ENCODE results near the gene GPC5. TPM values are rescaled to one million over a fixed set of nuclear protein-coding genes. Genes with fewer than 3 reads are reported as not detected.

GPC5 gene
- polyA plus RNA-seq, 4 donors, result 0.18 to 0.86 TPM; not detected in 2

DNA sequence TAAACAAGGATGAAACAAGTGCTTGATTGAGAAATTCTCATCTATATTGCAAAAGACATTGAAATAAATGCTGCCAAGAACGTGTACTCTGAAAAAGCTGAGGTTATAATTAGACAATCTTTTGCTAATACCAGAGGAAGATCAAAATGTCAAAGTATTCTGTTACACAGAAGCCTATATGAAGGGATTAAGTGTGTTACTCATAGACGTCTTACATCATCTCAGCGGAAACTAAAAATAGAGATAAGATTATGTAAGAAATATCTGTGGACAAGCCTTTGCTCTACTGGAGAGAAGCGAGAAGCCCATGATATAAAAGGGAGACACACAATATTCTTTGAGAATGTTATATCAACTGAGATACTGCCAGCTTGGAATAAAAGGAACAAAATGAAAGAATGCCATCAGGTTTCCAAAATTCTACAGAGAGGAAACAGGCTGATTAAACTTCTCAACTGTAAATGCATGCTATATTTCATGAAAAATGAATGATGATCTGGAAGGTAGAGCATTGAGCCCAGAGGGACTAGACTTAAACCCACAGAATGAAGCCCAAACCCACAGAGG lies 699.0 kb downstream of the GPC5 start:
- Histone ChIP-seq H3K4me3 (ENCODE audit: low read depth in 1 of 3, low read length in 3 of 3) (no peak overlapping the region), H3K27ac (ENCODE audit: low read depth in 1 of 3, low read length in 2 of 3) (no peak overlapping the region), H3K36me3 (ENCODE audit: control insufficient read depth in 3 of 3, insufficient read depth in 2 of 3, low read depth in 1 of 3, low read length in 3 of 3) (no peaks in the 10 kb centered on the region), H3K9me3 (ENCODE audit: control insufficient read depth in 2 of 2, insufficient read depth in 1 of 2, low read depth in 1 of 2, low read length in 1 of 2) (no peaks in the 10 kb centered on the region), H3K4me1 (ENCODE audit: control insufficient read depth in 3 of 3, insufficient read depth in 2 of 3, low read depth in 1 of 3, low read length in 2 of 3) (no peaks in the 10 kb centered on the region), H3K27me3 (ENCODE audit: control insufficient read depth in 3 of 3, insufficient read depth in 3 of 3, low read length in 3 of 3) (no peaks in the 10 kb centered on the region)
- DNase-seq (no peak), FAIRE-seq (no peak)
- WGBS, 3 donors, result 51 to 69% (median 55%) methylated on average over 4 of the region's 4 CpGs

GRCh38 chr13:92101801-92102200 lies 703.4 kb downstream of the GPC5 start:
- Histone ChIP-seq H3K27me3 (ENCODE audit: control insufficient read depth in 3 of 3, insufficient read depth in 3 of 3, low read length in 3 of 3) (no peaks in the 10 kb centered on the region), H3K36me3 (ENCODE audit: control insufficient read depth in 3 of 3, insufficient read depth in 2 of 3, low read depth in 1 of 3, low read length in 3 of 3) (no peaks in the 10 kb centered on the region), H3K4me3 (ENCODE audit: low read depth in 1 of 3, low read length in 3 of 3) (no peak overlapping the region), H3K27ac (ENCODE audit: low read depth in 1 of 3, low read length in 2 of 3) (no peak overlapping the region), H3K9me3 (ENCODE audit: control insufficient read depth in 2 of 2, insufficient read depth in 1 of 2, low read depth in 1 of 2, low read length in 1 of 2) (no peaks in the 10 kb centered on the region), H3K4me1 (ENCODE audit: control insufficient read depth in 3 of 3, insufficient read depth in 2 of 3, low read depth in 1 of 3, low read length in 2 of 3) (peaks cover 0 to 7% (median 0%) of the 10 kb centered on the region in 3 donors)
- FAIRE-seq (no peak), DNase-seq (no peak)

DNA sequence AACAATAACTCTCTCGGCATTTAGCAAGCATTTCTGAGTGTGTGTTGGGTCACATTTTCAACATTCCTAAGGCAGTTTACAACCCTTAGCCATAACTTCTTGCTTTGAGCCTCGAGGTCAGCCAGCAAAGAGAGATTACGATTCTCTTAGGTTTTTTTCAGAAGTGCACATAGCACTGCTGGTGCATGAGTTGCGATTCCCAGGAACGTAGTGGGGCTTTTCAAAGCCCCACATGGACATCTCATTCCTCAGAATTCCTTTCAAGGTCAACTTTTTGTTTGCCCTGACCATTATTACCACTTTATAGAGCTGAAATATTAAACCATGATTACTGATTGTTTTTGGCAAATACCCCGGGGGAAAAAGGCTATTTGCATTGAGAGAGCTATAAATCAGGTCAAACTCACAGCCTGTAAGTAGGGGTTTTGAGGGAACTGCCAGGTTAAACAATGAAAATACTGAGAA lies 705.3 kb downstream of the GPC5 start:
- no peak overlapping the region for H3K4me3 ChIP-seq (ENCODE audit: low read depth in 1 of 3, low read length in 3 of 3)
- DNase-seq, result peak in 1 of 2 donors; percentile 14
- FAIRE-seq, result no peak
- no peaks in the 10 kb centered on the region for H3K9me3 ChIP-seq (ENCODE audit: control insufficient read depth in 2 of 2, insufficient read depth in 1 of 2, low read depth in 1 of 2, low read length in 1 of 2)
- no peaks in the 10 kb centered on the region for H3K36me3 ChIP-seq (ENCODE audit: control insufficient read depth in 3 of 3, insufficient read depth in 2 of 3, low read depth in 1 of 3, low read length in 3 of 3)
- 15 to 22% (median 17%) methylated on average over 6 of the region's 6 CpGs for WGBS, 3 donors
- no peaks in the 10 kb centered on the region for H3K27me3 ChIP-seq (ENCODE audit: control insufficient read depth in 3 of 3, insufficient read depth in 3 of 3, low read length in 3 of 3)
- peaks cover 0 to 7% (median 0%) of the 10 kb centered on the region in 3 donors for H3K4me1 ChIP-seq (ENCODE audit: control insufficient read depth in 3 of 3, insufficient read depth in 2 of 3, low read depth in 1 of 3, low read length in 2 of 3)
- H3K27ac ChIP-seq (ENCODE audit: low read depth in 1 of 3, low read length in 2 of 3), result no peak overlapping the region

- 74 to 79% (median 79%) methylated on average over 9 of the region's 9 CpGs for WGBS, 3 donors
- FAIRE-seq (no peak), DNase-seq (peak in 1 of 2 donors; percentile 51)
Observed at GRCh38 chr13:92122186-92122853, 723.9 kb downstream of the GPC5 start.

GRCh38 chr13:92126399-92126798 lies 728.0 kb downstream of the GPC5 start:
- FAIRE-seq, result no peak
- H3K27ac ChIP-seq (ENCODE audit: low read depth in 1 of 3, low read length in 2 of 3), result no peak overlapping the region
- H3K9me3 ChIP-seq (ENCODE audit: control insufficient read depth in 2 of 2, insufficient read depth in 1 of 2, low read depth in 1 of 2, low read length in 1 of 2), result no peaks in the 10 kb centered on the region
- H3K4me3 ChIP-seq (ENCODE audit: low read depth in 1 of 3, low read length in 3 of 3), result no peak overlapping the region
- H3K36me3 ChIP-seq (ENCODE audit: control insufficient read depth in 3 of 3, insufficient read depth in 2 of 3, low read depth in 1 of 3, low read length in 3 of 3), result no peaks in the 10 kb centered on the region
- WGBS, 3 donors, result 75 to 86% (median 77%) methylated on average over 2 of the region's 2 CpGs
- no peak for DNase-seq
- H3K4me1 ChIP-seq (ENCODE audit: control insufficient read depth in 3 of 3, insufficient read depth in 2 of 3, low read depth in 1 of 3, low read length in 2 of 3), result no peaks in the 10 kb centered on the region
- no peaks in the 10 kb centered on the region for H3K27me3 ChIP-seq (ENCODE audit: control insufficient read depth in 3 of 3, insufficient read depth in 3 of 3, low read length in 3 of 3)

More at GRCh38 chr13:92122186-92122853, 723.9 kb downstream of the GPC5 start:
- no peaks in the 10 kb centered on the region for H3K9me3 ChIP-seq (ENCODE audit: control insufficient read depth in 2 of 2, insufficient read depth in 1 of 2, low read depth in 1 of 2, low read length in 1 of 2)
- no peak overlapping the region for H3K27ac ChIP-seq (ENCODE audit: low read depth in 1 of 3, low read length in 2 of 3)
- H3K4me3 ChIP-seq (ENCODE audit: low read depth in 1 of 3, low read length in 3 of 3), result no peak overlapping the region
- no peaks in the 10 kb centered on the region for H3K4me1 ChIP-seq (ENCODE audit: control insufficient read depth in 3 of 3, insufficient read depth in 2 of 3, low read depth in 1 of 3, low read length in 2 of 3)
- no peaks in the 10 kb centered on the region for H3K27me3 ChIP-seq (ENCODE audit: control insufficient read depth in 3 of 3, insufficient read depth in 3 of 3, low read length in 3 of 3)
- no peaks in the 10 kb centered on the region for H3K36me3 ChIP-seq (ENCODE audit: control insufficient read depth in 3 of 3, insufficient read depth in 2 of 3, low read depth in 1 of 3, low read length in 3 of 3)

DNA sequence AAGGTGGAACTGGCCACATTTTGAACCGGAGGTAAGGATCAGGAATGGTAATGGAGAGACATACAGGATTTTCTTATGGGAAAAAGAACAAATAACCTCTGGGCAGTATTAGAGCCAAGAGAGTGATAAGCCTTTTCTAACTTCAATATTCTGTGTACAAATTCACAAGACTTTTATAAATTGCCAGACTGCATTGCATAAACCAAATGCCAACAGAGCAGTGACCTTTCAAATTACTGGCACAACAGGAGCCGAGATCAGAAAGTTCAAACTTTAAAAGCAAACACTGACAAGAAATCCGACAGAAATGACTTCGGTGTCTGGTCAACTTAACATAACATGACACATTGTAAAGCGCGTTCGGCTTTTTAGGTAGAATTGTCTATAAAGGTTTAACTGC lies 737.1 kb downstream of the GPC5 start:
- Histone ChIP-seq H3K4me3 (ENCODE audit: low read depth in 1 of 3, low read length in 3 of 3) (no peak overlapping the region), H3K27me3 (ENCODE audit: control insufficient read depth in 3 of 3, insufficient read depth in 3 of 3, low read length in 3 of 3) (no peaks in the 10 kb centered on the region), H3K9me3 (ENCODE audit: control insufficient read depth in 2 of 2, insufficient read depth in 1 of 2, low read depth in 1 of 2, low read length in 1 of 2) (no peaks in the 10 kb centered on the region), H3K36me3 (ENCODE audit: control insufficient read depth in 3 of 3, insufficient read depth in 2 of 3, low read depth in 1 of 3, low read length in 3 of 3) (no peaks in the 10 kb centered on the region), H3K27ac (ENCODE audit: low read depth in 1 of 3, low read length in 2 of 3) (no peak overlapping the region), H3K4me1 (ENCODE audit: control insufficient read depth in 3 of 3, insufficient read depth in 2 of 3, low read depth in 1 of 3, low read length in 2 of 3) (no peaks in the 10 kb centered on the region)
- WGBS, 3 donors, result 66 to 72% (median 70%) methylated on average over 7 of the region's 7 CpGs
- DNase-seq (no peak), FAIRE-seq (no peak)

- no peaks in the 10 kb centered on the region for H3K4me1 ChIP-seq (ENCODE audit: control insufficient read depth in 3 of 3, insufficient read depth in 2 of 3, low read depth in 1 of 3, low read length in 2 of 3)
- FAIRE-seq, result no peak
- no peak overlapping the region for H3K4me3 ChIP-seq (ENCODE audit: low read depth in 1 of 3, low read length in 3 of 3)
- H3K36me3 ChIP-seq (ENCODE audit: control insufficient read depth in 3 of 3, insufficient read depth in 2 of 3, low read depth in 1 of 3, low read length in 3 of 3), result no peaks in the 10 kb centered on the region
- H3K9me3 ChIP-seq (ENCODE audit: control insufficient read depth in 2 of 2, insufficient read depth in 1 of 2, low read depth in 1 of 2, low read length in 1 of 2), result no peaks in the 10 kb centered on the region
- no peak overlapping the region for H3K27ac ChIP-seq (ENCODE audit: low read depth in 1 of 3, low read length in 2 of 3)
- 50 to 69% (median 64%) methylated on average over 6 of the region's 6 CpGs for WGBS, 3 donors
- no peak for DNase-seq
- no peaks in the 10 kb centered on the region for H3K27me3 ChIP-seq (ENCODE audit: control insufficient read depth in 3 of 3, insufficient read depth in 3 of 3, low read length in 3 of 3)
Observed at GRCh38 chr13:92136449-92137155, 738.2 kb downstream of the GPC5 start.

GRCh38 chr13:92137520-92137919 lies 739.1 kb downstream of the GPC5 start:
- no peak for FAIRE-seq
- no peaks in the 10 kb centered on the region for H3K9me3 ChIP-seq (ENCODE audit: control insufficient read depth in 2 of 2, insufficient read depth in 1 of 2, low read depth in 1 of 2, low read length in 1 of 2)
- H3K27me3 ChIP-seq (ENCODE audit: control insufficient read depth in 3 of 3, insufficient read depth in 3 of 3, low read length in 3 of 3), result no peaks in the 10 kb centered on the region
- H3K4me1 ChIP-seq (ENCODE audit: control insufficient read depth in 3 of 3, insufficient read depth in 2 of 3, low read depth in 1 of 3, low read length in 2 of 3), result no peaks in the 10 kb centered on the region
- no peaks in the 10 kb centered on the region for H3K36me3 ChIP-seq (ENCODE audit: control insufficient read depth in 3 of 3, insufficient read depth in 2 of 3, low read depth in 1 of 3, low read length in 3 of 3)
- 65 to 83% (median 76%) methylated on average over 3 of the region's 3 CpGs for WGBS, 3 donors
- peak in 1 of 2 donors; percentile 9 for DNase-seq
- no peak overlapping the region for H3K4me3 ChIP-seq (ENCODE audit: low read depth in 1 of 3, low read length in 3 of 3)
- no peak overlapping the region for H3K27ac ChIP-seq (ENCODE audit: low read depth in 1 of 3, low read length in 2 of 3)

All from small intestine (tissue), 7 donors.